PFSK-1 (cell line): Measurements from ENCODE around the gene ACIN1.

Experiments
- FOXP2 ChIP-seq: optimal IDR thresholded peaks from 2 replicates; pipeline ENCODE3; 2011; ENCODE audit warnings: borderline replicate concordance, control low read depth, inconsistent platforms; ENCODE audit not compliant: insufficient read depth; ENCODE audit errors: extremely low read length, extremely low read depth
- POLR2AphosphoS5 ChIP-seq: IDR thresholded peaks from 2 replicates; pipeline ENCODE4 v1.6.1; 2012; ENCODE audit warnings: low read depth, mild to moderate bottlenecking, control low read depth, low read length, moderate library complexity
- REST ChIP-seq, 2 experiments: IDR thresholded peaks; 2 replicates each; pipeline versions ENCODE4 v1.6.1 to v1.8.0; 2011 to 2012; ENCODE audit warnings: low read depth in 2 of 2, low read length in 2 of 2, control low read depth in 1 of 2, inconsistent platforms in 1 of 2, mild to moderate bottlenecking in 1 of 2, moderate library complexity in 1 of 2; ENCODE audit not compliant: insufficient read depth in 1 of 2
- SIN3A ChIP-seq: IDR thresholded peaks from 2 replicates; pipeline ENCODE4 v1.6.1; 2012; ENCODE audit warnings: mild to moderate bottlenecking, low read length, moderate library complexity, borderline replicate concordance; ENCODE audit not compliant: insufficient read depth
- TAF1 ChIP-seq: IDR thresholded peaks from 2 replicates; pipeline ENCODE4 v1.6.1; 2012; ENCODE audit warnings: low read length, control low read depth, borderline replicate concordance; ENCODE audit not compliant: insufficient read depth

GRCh38 chr14:23099212-23099861 lies 4.4 kb upstream of the ACIN1 start:
- TF ChIP-seq POLR2AphosphoS5 (no peak), SIN3A (no peak), REST (IDR thresholded peaks at IDR 0.05; ENCODE audit: insufficient read depth in 1 of 2, low read depth in 2 of 2, low read length in 2 of 2) (no peak), TAF1 (no peak), FOXP2 (no peak)
